ENCODE data around the gene UFL1. TPM values are rescaled to one million over a fixed set of nuclear protein-coding genes. Genes with fewer than 3 reads are reported as not detected.
"Not testable (repeated sequence)": the region's sequence is repeated elsewhere in the genome, so short reads cannot be mapped to it uniquely, and the experiment has no call there.

The UFL1 gene
- polyA plus RNA-seq, 1 of the 3 experiments (the other 2 are of a cell fraction): 3.1 TPM

- TF ChIP-seq ZBTB33 (IDR thresholded peaks at IDR 0.05; ENCODE audit: borderline replicate concordance, low read depth) (no peak), FOXM1 (IDR thresholded peaks at IDR 0.05; ENCODE audit: low read depth) (no peak), RXRA (IDR thresholded peaks at IDR 0.05; ENCODE audit: borderline replicate concordance, low read depth) (no peak), EZH2phosphoT487 (IDR thresholded peaks at IDR 0.05; ENCODE audit: borderline replicate concordance, low read depth) (no peak)
Observed at GRCh38 chr6:96521644-96522464, at the start of gene UFL1 (continued).

GRCh38 chr6:96472291-96472690 is 49.3 kb upstream of the UFL1 start:
- CTCF ChIA-PET; H3K9ac ChIP-seq; H3K9me2 ChIP-seq; H2AFZ ChIP-seq (ENCODE audit: low read depth); H3K4me3 ChIP-seq (ENCODE audit: low read depth in 2 of 2, low read length in 1 of 2); H3F3A ChIP-seq (replicated peaks; ENCODE audit: insufficient read depth); DNase-seq; H4K20me1 ChIP-seq (ENCODE audit: insufficient read depth); H3K79me2 ChIP-seq (ENCODE audit: insufficient read depth); H3K9me3 ChIP-seq; H3K27me3 ChIP-seq (ENCODE audit: insufficient read depth); H3K4me1 ChIP-seq (ENCODE audit: control insufficient read depth in 1 of 2, insufficient read depth in 2 of 2, low read depth in 1 of 2, low read length in 1 of 2); H3K27ac ChIP-seq (ENCODE audit: low read depth in 2 of 2, low read length in 1 of 2); H3K4me2 ChIP-seq; H3K36me3 ChIP-seq (replicated peaks in 1 of 2; ENCODE audit: control insufficient read depth in 1 of 2, insufficient read depth in 2 of 2, low read length in 1 of 2); POLR2A ChIA-PET: not testable (repeated sequence)
- WGBS (ENCODE audit: low lambda C conversion rate): 30% methylated on average over 2 of the region's 2 CpGs

- Histone ChIP-seq H3K4me3 (ENCODE audit: low read depth in 2 of 2, low read length in 1 of 2) (no peak overlapping the region), H3F3A (replicated peaks; ENCODE audit: insufficient read depth) (no peaks in the 10 kb centered on the region), H4K20me1 (ENCODE audit: insufficient read depth) (no peaks in the 10 kb centered on the region), H2AFZ (ENCODE audit: low read depth) (no peak overlapping the region), H3K4me2 (no peak overlapping the region), H3K9me3 (no peaks in the 10 kb centered on the region), H3K27ac (ENCODE audit: low read depth in 2 of 2, low read length in 1 of 2) (no peak overlapping the region), H3K4me1 (ENCODE audit: control insufficient read depth in 1 of 2, insufficient read depth in 2 of 2, low read depth in 1 of 2, low read length in 1 of 2) (no peaks in the 10 kb centered on the region), H3K9ac (no peak overlapping the region), H3K27me3 (ENCODE audit: insufficient read depth) (no peaks in the 10 kb centered on the region), H3K36me3 (replicated peaks in 1 of 2; ENCODE audit: control insufficient read depth in 1 of 2, insufficient read depth in 2 of 2, low read length in 1 of 2) (no peaks in the 10 kb centered on the region), H3K79me2 (ENCODE audit: insufficient read depth) (no peaks in the 10 kb centered on the region), H3K9me2 (no peaks in the 10 kb centered on the region)
- CTCF ChIA-PET: no interaction called here
- no peak for TF ChIP-seq CHD2 (IDR thresholded peaks at IDR 0.05; ENCODE audit: low read length, partially characterized antibody)
- no peak for TF ChIP-seq USF1 (IDR thresholded peaks at IDR 0.05; ENCODE audit: borderline replicate concordance, low read depth)
- no peak for TF ChIP-seq SMC3 (IDR thresholded peaks at IDR 0.05; ENCODE audit: low read depth, low read length)
- TF ChIP-seq MAX (IDR thresholded peaks at IDR 0.05; ENCODE audit: low read depth): no peak
- no peak for TF ChIP-seq RCOR1 (IDR thresholded peaks at IDR 0.05; ENCODE audit: low read length)
- TF ChIP-seq IRF3 (IDR thresholded peaks at IDR 0.05; ENCODE audit: low read depth, low read length): no peak
- no peak for TF ChIP-seq CTCF (IDR thresholded peaks at IDR 0.05)
- TF ChIP-seq USF2 (IDR thresholded peaks at IDR 0.05; ENCODE audit: borderline replicate concordance, low read depth, low read length): no peak
- no peak for TF ChIP-seq MEF2A (IDR thresholded peaks at IDR 0.05; ENCODE audit: borderline replicate concordance, low read depth)
- no peak for TF ChIP-seq GABPA (IDR thresholded peaks at IDR 0.05; ENCODE audit: low read depth)
- TF ChIP-seq TEAD4 (IDR thresholded peaks at IDR 0.05; ENCODE audit: borderline replicate concordance, insufficient read depth): no peak
- TF ChIP-seq FOXM1 (IDR thresholded peaks at IDR 0.05; ENCODE audit: low read depth): no peak
- TF ChIP-seq ELF1 (IDR thresholded peaks at IDR 0.05): no peak
- no peak for TF ChIP-seq FOSL2 (IDR thresholded peaks at IDR 0.05; ENCODE audit: borderline replicate concordance, low read depth)
- POLR2A ChIA-PET: no interaction called here
- no CpG with 5 or more reads among the region's 5 CpGs for WGBS (ENCODE audit: low lambda C conversion rate)
- no peak for DNase-seq
Observed at GRCh38 chr6:96478695-96479094, 42.9 kb upstream of the UFL1 start.

All from SK-N-SH (cell line).